IPS DF 6.9 (cell line): Measurements from ENCODE around the gene NDOR1.
"Not testable (repeated sequence)": the region's sequence is repeated elsewhere in the genome, so short reads cannot be mapped to it uniquely, and the experiment has no call there.

ENCODE experiments used
- DNase-seq: peaks from one replicate; pipeline ENCODE4 v3.0.0-alpha.2; 2013; ENCODE audit warnings: low read depth, low spot score
- H3K27ac ChIP-seq: one replicate; pipeline ENCODE4 v1.5.1; 2013; ENCODE audit warnings: low read length, control low read depth
- H3K27me3 ChIP-seq: 2 replicates; pipeline ENCODE4 v1.6.1; 2013; ENCODE audit warnings: mild to moderate bottlenecking, low read length; ENCODE audit not compliant: control insufficient read depth, insufficient read depth
- H3K36me3 ChIP-seq: 2 replicates; pipeline ENCODE4 v1.6.1; 2013; ENCODE audit warnings: low read length; ENCODE audit not compliant: control insufficient read depth, insufficient read depth
- H3K4me1 ChIP-seq: 2 replicates; pipeline ENCODE4 v1.6.1; 2013; ENCODE audit warnings: low read length; ENCODE audit not compliant: control insufficient read depth, insufficient read depth
- H3K4me3 ChIP-seq: 2 replicates; pipeline ENCODE4 v1.5.1; 2013; ENCODE audit warnings: mild to moderate bottlenecking, low read length
- H3K9me3 ChIP-seq: 2 replicates; pipeline ENCODE4 v1.6.1; 2013; ENCODE audit warnings: low read length, inconsistent platforms; ENCODE audit not compliant: control insufficient read depth, insufficient read depth
- WGBS: extraction: QIAGEN DNeasy Blood & Tissue Kit; methylation state at CpG from one replicate; pipeline ENCODE4 v1.1.7; 2013; ENCODE audit warnings: mixed read lengths, missing lambda C conversion rate; ENCODE audit not compliant: insufficient read length, insufficient coverage; 5-methylcytosine and 5-hydroxymethylcytosine counted together

The NDOR1 gene

DNA sequence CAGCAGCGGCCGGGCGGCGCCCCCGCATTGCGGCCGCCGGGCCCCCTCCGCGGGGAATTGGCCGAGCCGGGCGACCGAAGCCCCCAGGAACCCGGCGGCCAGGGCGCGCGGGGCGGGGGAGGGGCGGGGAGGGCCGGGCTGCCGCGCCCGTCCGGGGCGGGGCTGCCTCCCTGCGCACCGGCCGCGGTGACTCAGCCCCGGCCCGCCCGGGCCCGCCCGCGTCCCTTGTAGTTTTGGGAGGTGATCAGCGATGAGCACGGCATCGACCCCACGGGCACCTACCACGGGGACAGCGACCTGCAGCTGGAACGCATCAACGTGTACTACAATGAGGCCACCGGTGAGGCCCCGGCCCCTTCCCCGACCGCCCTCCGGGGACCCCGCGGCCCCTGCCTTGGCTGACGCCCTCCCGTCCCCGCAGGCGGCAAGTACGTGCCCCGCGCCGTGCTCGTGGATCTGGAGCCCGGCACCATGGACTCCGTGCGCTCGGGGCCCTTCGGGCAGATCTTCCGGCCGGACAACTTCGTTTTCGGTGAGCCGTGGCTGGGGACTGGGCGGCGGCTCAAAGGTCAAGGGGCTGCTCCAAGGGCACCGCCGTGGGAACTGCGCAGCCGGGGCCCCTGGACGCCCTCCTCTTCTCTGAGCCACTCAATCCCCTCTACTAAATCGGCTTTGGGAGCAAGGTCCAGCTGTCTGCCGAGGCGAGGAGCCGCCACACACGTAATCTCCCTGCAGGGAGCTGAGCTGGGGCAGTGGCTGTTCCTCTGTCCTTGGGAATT lies 36.2 kb downstream of the NDOR1 start:
- Histone ChIP-seq H3K9me3 (no peaks in the 10 kb centered on the region), H3K4me3 (peak overlapping the region; percentile 70), H3K27me3 (no peaks in the 10 kb centered on the region), H3K27ac (no peak overlapping the region), H3K36me3 (peaks cover 15% of the 10 kb centered on the region), H3K4me1 (peaks cover 6% of the 10 kb centered on the region; the same call in 1 of the 2 replicates)
- no CpG with 5 or more reads among the region's 83 CpGs for WGBS
- no peak for DNase-seq

DNA sequence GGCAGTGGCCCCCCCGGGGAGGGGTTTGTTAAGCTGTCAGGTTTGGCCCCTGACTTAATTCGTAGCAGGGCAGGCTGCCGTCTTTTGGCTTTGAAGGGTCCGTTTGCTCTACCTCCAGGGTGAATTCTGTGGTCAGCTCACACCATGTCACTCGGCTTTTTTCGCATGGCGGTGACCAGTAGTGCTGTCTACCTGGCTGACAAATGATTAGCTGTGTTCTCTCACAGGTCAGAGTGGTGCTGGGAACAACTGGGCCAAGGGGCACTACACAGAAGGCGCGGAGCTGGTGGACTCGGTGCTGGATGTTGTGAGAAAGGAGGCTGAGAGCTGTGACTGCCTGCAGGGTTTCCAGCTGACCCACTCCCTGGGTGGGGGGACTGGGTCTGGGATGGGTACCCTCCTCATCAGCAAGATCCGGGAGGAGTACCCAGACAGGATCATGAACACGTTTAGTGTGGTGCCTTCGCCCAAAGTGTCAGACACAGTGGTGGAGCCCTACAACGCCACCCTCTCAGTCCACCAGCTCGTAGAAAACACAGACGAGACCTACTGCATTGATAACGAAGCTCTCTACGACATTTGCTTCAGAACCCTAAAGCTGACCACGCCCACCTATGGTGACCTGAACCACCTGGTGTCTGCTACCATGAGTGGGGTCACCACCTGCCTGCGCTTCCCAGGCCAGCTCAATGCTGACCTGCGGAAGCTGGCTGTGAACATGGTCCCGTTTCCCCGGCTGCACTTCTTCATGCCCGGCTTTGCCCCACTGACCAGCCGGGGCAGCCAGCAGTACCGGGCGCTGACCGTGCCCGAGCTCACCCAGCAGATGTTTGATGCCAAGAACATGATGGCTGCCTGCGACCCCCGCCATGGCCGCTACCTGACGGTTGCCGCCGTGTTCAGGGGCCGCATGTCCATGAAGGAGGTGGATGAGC lies 37.0 kb downstream of the NDOR1 start:
- Histone ChIP-seq H3K4me3 (peak overlapping the region; percentile 70; the same call in 1 of the 2 replicates), H3K36me3 (peaks cover 15% of the 10 kb centered on the region), H3K4me1 (peaks cover 3% of the 10 kb centered on the region; the same call in 1 of the 2 replicates), H3K27ac (no peak overlapping the region), H3K9me3 (no peaks in the 10 kb centered on the region), H3K27me3 (no peaks in the 10 kb centered on the region)
- WGBS, result no CpG with 5 or more reads among the region's 36 CpGs
- no peak for DNase-seq

DNA sequence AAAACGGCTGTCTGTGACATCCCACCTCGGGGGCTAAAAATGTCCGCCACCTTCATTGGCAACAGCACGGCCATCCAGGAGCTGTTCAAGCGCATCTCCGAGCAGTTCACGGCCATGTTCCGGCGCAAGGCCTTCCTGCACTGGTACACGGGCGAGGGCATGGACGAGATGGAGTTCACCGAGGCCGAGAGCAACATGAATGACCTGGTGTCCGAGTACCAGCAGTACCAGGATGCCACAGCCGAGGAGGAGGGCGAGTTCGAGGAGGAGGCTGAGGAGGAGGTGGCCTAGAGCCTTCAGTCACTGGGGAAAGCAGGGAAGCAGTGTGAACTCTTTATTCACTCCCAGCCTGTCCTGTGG lies 37.7 kb downstream of the NDOR1 start:
- not testable (repeated sequence) for H3K27me3 ChIP-seq, H3K9me3 ChIP-seq, H3K27ac ChIP-seq, H3K4me1 ChIP-seq, H3K4me3 ChIP-seq, DNase-seq
- peaks cover 15% of the 10 kb centered on the region for H3K36me3 ChIP-seq
- WGBS, result no CpG with 5 or more reads among the region's 18 CpGs

DNA sequence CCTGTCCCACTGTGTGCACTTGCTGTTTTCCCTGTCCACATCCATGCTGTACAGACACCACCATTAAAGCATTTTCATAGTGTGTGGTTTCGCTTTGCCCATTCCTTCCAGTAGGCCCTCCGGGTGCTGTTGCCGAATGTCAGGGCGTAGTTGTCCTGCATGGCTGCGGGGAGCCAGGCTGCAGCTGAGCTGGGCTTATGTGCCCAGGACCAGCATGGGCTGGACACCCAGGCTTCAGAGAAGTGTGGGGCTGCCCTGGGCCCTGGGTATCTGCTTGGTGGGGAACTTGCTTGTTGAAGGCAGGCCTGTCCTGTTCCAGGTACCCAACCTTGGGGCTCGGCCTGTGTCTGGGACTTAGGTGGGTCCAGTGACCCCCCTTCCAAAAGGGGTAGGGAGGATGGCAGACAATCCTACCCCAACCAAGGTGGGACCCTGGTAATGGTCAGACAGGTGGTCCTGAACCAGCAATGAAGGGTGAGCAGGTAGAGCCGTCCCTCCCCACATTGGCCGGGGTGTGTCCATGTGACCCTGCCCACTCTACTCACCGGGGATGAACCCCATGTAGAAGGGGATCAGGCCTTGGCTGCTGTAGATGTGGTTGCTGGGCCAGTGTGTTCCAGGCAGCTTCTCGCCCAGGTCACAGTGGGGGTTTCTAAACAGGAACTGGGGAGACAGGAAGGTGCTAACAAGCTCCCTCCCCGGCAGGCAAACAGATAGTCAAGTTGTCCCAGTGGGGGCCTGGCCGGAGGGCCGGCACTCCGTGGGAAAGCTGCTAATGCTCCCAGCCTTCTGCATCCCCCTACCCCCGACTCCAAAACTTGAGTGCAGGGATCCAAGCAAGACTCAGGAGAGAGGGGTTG lies 38.4 kb downstream of the NDOR1 start:
- peaks cover 3% of the 10 kb centered on the region; the same call in 1 of the 2 replicates for H3K4me1 ChIP-seq

DNA sequence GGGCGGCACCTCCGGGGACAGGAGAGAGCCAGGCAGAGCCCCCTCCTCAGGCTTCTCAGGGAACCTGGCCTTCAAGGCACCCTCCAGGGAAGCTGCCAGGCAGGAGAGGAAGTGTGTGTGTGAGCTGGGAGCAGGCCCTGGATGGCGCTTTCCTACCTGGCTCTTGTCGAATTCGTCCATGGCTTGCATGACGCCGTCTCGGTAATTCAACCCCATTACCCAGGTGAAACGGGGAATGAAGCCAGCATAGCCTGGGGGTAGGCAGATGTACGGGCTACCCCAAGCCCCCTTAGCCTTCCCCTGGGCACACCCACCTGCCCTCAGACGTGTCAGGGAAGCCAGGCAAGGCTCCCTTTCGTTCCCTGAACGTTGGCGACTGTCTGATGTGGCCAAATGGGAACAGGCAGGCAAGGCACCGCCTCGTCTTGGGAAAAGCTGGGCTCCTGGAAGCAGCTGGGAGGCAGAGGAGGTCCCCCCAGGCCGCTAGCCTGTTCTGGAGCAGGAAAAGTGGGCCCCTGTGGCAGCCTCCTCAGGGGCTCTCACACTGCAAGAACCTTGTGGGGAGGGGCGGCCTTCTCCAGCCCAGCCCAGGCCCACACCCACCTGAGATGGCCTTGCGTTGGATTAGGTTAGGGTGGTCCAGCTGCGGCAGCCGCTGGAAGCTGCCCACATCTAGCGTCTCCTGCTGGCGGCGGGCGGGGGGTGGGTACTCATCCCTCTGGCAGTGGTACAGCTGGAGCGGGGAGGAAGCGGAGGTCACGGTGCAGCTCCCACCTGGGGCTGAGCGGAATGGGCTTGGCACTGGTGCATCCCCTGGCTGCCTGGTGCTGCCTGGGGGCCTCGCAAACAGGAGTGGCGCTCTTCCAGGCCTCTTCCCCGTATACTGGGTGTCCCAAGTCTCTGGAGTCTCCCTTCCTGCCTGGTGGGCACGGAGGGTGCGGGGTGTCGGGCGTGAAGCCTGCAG lies 39.3 kb downstream of the NDOR1 start:
- Histone ChIP-seq H3K27ac (no peak overlapping the region), H3K36me3 (peaks cover 15% of the 10 kb centered on the region), H3K27me3 (no peaks in the 10 kb centered on the region), H3K4me1 (peaks cover 3% of the 10 kb centered on the region; the same call in 1 of the 2 replicates), H3K4me3 (no peak overlapping the region), H3K9me3 (no peaks in the 10 kb centered on the region)
- WGBS, result no CpG with 5 or more reads among the region's 36 CpGs
- no peak for DNase-seq

More for the DNA sequence above, 38.4 kb downstream of the NDOR1 start:
- no peak for DNase-seq
- no peaks in the 10 kb centered on the region for H3K9me3 ChIP-seq
- no peak overlapping the region for H3K4me3 ChIP-seq
- H3K27me3 ChIP-seq, result no peaks in the 10 kb centered on the region
- H3K36me3 ChIP-seq, result peaks cover 15% of the 10 kb centered on the region
- no CpG with 5 or more reads among the region's 15 CpGs for WGBS
- H3K27ac ChIP-seq, result no peak overlapping the region

DNA sequence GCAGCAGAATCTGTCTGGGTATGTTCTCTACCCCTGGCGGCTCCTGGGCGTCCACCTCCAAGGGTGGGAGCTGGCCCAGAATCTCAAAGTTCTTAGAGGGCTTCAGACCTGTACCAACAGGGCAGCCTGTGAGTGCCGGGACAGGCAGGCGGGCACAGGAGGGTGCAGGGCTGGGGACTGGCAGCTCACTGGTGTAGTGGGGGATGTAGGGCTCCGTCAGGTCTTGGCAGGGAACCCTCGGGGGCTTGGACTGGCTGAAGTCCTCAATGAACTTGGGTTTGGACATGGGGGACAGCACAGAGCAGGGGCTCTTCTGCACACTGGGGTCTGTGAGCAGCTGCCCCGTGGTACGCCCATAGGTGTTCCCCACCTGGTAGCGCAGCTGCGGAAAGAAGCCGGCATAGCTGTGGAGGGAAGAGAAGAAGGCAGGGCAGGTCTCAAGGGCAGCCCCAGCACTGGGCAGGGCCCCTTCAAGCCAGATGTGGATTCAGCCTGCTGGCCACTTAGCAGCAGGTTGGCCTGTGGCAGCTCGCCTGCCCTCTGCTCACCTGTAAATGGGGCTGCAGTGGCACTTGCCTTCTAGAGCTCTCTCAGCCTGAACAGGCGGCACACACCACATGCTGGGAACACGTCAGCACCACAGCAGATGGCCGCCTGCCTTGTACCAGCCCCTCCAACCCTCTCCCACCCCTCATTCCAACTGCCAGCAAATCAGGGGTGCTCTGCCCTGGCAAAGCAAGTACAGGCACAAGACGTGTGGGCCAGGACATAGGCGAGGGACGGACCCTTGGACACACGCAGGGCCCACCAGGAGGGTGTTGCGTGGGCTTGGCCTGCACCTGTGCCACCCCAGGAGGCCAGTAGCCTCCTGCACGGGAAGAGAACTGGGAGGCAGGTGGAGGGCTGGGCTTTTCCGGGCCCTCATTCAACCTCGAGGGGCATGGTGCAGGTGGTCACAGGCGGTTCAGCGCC lies 40.2 kb downstream of the NDOR1 start:
- no CpG with 5 or more reads among the region's 25 CpGs for WGBS
- peaks cover 5% of the 10 kb centered on the region; the same call in 1 of the 2 replicates for H3K4me1 ChIP-seq
- H3K36me3 ChIP-seq, result peaks cover 15% of the 10 kb centered on the region
- no peak overlapping the region for H3K4me3 ChIP-seq
- H3K27me3 ChIP-seq, result no peaks in the 10 kb centered on the region
- no peak for DNase-seq
- H3K27ac ChIP-seq, result no peak overlapping the region
- H3K9me3 ChIP-seq, result no peaks in the 10 kb centered on the region

DNA sequence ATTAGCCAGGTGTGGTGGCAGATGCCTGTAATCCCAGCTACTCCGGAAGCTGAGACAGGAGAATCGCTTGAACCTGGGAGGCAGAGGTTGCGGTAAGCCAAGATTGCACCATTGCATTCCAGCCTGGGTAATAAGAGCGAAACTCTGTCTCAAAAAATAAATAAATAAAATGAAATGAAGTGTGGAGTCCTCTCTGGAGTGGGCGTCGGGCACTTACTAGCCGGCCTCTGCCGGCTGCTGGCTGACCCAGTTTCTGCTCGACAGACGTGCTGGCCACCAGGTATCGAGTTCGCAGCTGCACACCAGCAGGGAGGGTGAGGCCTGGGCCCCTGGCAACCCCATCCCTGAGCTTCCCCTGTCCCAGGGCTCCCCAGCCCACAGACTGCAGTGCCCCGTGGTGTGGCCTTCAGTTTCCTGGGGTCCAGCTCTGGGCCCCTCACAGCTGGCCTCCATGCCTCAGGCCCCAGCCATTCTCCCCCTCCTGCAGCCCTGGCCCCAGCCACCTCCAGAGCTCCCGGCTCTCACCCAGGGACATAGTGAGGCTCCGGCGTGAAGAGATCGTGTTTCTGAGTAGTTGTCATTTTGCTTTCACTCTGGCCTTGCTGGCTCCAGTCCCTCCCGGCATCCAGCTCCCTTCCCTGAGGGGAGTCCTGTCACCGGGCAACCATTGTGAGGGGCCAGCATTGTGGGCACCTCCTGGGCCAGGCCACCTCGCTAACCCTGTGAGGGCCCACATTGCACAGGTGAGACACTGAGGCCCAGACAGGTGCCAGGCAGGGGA lies 41.8 kb downstream of the NDOR1 start:
- Histone ChIP-seq H3K4me3 (no peak overlapping the region), H3K36me3 (peaks cover 15% of the 10 kb centered on the region), H3K4me1 (peaks cover 10% of the 10 kb centered on the region), H3K9me3 (no peaks in the 10 kb centered on the region), H3K27me3 (no peaks in the 10 kb centered on the region), H3K27ac (no peak overlapping the region)
- no peak for DNase-seq
- no CpG with 5 or more reads among the region's 20 CpGs for WGBS

DNA sequence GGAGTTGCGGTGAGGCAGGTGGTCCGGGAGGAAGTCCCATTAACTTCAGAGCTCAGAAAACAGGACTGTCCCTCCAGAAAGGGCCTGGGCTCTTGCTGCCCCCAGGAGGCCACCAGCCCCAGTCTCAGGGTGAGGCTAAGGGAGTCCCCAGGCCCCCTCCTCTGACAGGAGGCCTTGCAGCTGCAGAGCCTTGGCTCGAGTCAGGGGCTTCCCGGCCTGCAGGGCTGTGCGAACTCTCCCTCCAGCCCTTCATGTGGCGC lies 42.3 kb downstream of the NDOR1 start:
- H3K4me1 ChIP-seq, result peaks cover 10% of the 10 kb centered on the region
- no peaks in the 10 kb centered on the region for H3K9me3 ChIP-seq
- no peaks in the 10 kb centered on the region for H3K27me3 ChIP-seq
- WGBS, result no CpG with 5 or more reads among the region's 6 CpGs
- H3K27ac ChIP-seq, result no peak overlapping the region
- H3K36me3 ChIP-seq, result peaks cover 10% of the 10 kb centered on the region
- DNase-seq, result no peak
- H3K4me3 ChIP-seq, result no peak overlapping the region
